ENCODE results near the gene FLNA. TPM values are rescaled to one million over a fixed set of nuclear protein-coding genes. Genes with fewer than 3 reads are reported as not detected.

Gene FLNA
- polyA plus RNA-seq, 1 donor from 2014 or later = 84.9 TPM

DNA sequence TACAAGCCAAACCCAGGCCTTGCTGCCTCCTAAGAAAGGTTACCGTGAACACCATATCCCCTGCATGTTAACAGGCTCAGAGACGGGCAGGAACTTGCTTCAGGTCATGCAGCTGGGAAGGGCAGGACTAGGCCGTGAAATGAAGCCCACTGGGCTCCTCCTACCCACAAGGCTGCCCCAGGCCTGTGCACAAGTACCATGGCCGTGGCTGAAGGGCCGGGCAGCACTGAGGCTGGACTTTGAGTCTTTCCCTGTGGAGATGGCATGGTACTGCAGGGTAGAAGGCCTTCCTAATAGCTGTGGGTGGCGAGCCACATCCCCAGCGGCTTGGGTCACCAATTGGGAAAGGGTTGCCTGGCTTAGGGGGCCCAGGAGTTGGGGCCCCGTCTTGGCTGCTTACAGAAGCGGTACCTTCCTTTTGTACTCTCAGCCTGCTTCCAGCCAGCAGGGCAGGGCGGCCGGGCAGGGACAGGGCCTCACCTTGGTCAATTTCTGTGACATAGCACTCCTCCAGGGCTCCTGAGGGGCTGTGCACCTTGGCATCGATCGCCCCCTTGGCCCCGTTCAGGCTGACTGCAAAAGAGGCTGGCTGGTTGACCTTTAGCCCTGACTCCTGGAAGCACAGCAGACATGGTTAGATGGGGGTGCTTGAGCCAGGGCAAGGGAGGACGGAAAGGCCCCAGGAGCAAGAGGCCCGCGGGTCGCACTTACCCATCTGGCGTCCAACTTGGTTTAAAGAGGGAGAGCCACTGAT, 23.8 kb downstream of the FLNA start:
- Histone ChIP-seq H3K4me3 (ENCODE audit: low read length) (no peak overlapping the region), H4K20me1 (ENCODE audit: insufficient read depth) (no peaks in the 10 kb centered on the region), H2AFZ (ENCODE audit: low read depth, low read length) (no peak overlapping the region), H3F3A (ENCODE audit: insufficient read depth, low read length, poor library complexity, severe bottlenecking) (no peaks in the 10 kb centered on the region), H3K27ac (ENCODE audit: low read length) (no peak overlapping the region), H3K9ac (ENCODE audit: low read length) (no peak overlapping the region), H3K4me2 (ENCODE audit: low read length) (no peak overlapping the region), H3K27me3 (ENCODE audit: insufficient read depth, low read depth, low read length) (no peaks in the 10 kb centered on the region), H3K79me2 (replicated peaks; ENCODE audit: insufficient read depth, low read length) (no peaks in the 10 kb centered on the region), H3K9me3 (ENCODE audit: low read length) (no peaks in the 10 kb centered on the region), H3K9me2 (ENCODE audit: insufficient read depth, low read length) (no peaks in the 10 kb centered on the region), H3K36me3 (ENCODE audit: insufficient read depth, low read length) (no peaks in the 10 kb centered on the region)
- TF ChIP-seq, protein P1, sequence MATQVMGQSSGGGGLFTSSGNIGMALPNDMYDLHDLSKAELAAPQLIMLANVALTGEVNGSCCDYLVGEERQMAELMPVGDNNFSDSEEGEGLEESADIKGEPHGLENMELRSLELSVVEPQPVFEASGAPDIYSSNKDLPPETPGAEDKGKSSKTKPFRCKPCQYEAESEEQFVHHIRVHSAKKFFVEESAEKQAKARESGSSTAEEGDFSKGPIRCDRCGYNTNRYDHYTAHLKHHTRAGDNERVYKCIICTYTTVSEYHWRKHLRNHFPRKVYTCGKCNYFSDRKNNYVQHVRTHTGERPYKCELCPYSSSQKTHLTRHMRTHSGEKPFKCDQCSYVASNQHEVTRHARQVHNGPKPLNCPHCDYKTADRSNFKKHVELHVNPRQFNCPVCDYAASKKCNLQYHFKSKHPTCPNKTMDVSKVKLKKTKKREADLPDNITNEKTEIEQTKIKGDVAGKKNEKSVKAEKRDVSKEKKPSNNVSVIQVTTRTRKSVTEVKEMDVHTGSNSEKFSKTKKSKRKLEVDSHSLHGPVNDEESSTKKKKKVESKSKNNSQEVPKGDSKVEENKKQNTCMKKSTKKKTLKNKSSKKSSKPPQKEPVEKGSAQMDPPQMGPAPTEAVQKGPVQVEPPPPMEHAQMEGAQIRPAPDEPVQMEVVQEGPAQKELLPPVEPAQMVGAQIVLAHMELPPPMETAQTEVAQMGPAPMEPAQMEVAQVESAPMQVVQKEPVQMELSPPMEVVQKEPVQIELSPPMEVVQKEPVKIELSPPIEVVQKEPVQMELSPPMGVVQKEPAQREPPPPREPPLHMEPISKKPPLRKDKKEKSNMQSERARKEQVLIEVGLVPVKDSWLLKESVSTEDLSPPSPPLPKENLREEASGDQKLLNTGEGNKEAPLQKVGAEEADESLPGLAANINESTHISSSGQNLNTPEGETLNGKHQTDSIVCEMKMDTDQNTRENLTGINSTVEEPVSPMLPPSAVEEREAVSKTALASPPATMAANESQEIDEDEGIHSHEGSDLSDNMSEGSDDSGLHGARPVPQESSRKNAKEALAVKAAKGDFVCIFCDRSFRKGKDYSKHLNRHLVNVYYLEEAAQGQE (IDR thresholded peaks at IDR 0.05; ENCODE audit: borderline replicate concordance) = no peak
- TF ChIP-seq POLR2AphosphoS5 (IDR thresholded peaks at IDR 0.05) (no peak), RAD21 (conservative IDR thresholded peaks at IDR 0.05) (no peak), SMC3 (conservative IDR thresholded peaks at IDR 0.05; ENCODE audit: poor library complexity) (no peak), TAF1 (IDR thresholded peaks at IDR 0.05; ENCODE audit: low read depth) (no peak), EZH2 (IDR thresholded peaks at IDR 0.05; ENCODE audit: borderline replicate concordance, insufficient read depth, low read length, poor library complexity, severe bottlenecking) (no peak), MXI1 (conservative IDR thresholded peaks at IDR 0.05; ENCODE audit: poor library complexity, severe bottlenecking) (no peak), EP300 (conservative IDR thresholded peaks at IDR 0.05; ENCODE audit: poor library complexity, severe bottlenecking) (no peak)
- TF ChIP-seq, protein P2, sequence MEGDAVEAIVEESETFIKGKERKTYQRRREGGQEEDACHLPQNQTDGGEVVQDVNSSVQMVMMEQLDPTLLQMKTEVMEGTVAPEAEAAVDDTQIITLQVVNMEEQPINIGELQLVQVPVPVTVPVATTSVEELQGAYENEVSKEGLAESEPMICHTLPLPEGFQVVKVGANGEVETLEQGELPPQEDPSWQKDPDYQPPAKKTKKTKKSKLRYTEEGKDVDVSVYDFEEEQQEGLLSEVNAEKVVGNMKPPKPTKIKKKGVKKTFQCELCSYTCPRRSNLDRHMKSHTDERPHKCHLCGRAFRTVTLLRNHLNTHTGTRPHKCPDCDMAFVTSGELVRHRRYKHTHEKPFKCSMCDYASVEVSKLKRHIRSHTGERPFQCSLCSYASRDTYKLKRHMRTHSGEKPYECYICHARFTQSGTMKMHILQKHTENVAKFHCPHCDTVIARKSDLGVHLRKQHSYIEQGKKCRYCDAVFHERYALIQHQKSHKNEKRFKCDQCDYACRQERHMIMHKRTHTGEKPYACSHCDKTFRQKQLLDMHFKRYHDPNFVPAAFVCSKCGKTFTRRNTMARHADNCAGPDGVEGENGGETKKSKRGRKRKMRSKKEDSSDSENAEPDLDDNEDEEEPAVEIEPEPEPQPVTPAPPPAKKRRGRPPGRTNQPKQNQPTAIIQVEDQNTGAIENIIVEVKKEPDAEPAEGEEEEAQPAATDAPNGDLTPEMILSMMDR (IDR thresholded peaks at IDR 0.05; ENCODE audit: poor library complexity, severe bottlenecking) = no peak

DNA sequence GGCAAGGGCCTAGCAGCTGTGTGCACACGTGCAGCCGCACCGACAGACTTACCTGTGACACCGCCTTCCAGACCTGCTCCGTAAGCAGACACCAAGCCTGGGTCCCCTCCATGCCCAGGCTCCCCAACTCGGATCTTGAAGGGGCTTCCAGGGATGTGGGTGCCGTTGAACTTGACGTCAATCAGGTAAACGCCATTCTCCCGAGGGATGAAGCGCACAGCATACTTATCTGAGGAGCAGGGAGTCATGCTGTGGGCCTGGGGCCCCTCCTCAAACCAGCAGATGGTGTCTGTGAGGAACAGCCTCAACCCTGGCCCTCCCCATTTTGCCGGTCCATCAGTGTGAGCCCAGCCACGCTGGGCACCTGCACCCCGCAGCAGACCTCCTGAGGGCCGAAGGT, 24.5 kb downstream of the FLNA start:
- TF ChIP-seq TAF1 (IDR thresholded peaks at IDR 0.05; ENCODE audit: low read depth) (no peak), POLR2AphosphoS5 (IDR thresholded peaks at IDR 0.05) (no peak), MXI1 (conservative IDR thresholded peaks at IDR 0.05; ENCODE audit: poor library complexity, severe bottlenecking) (no peak), EZH2 (IDR thresholded peaks at IDR 0.05; ENCODE audit: borderline replicate concordance, insufficient read depth, low read length, poor library complexity, severe bottlenecking) (no peak), EP300 (conservative IDR thresholded peaks at IDR 0.05; ENCODE audit: poor library complexity, severe bottlenecking) (no peak), SMC3 (conservative IDR thresholded peaks at IDR 0.05; ENCODE audit: poor library complexity) (no peak)
- TF ChIP-seq, protein P2 (IDR thresholded peaks at IDR 0.05; ENCODE audit: poor library complexity, severe bottlenecking) = no peak
- H3K79me2 ChIP-seq (replicated peaks; ENCODE audit: insufficient read depth, low read length) = no peaks in the 10 kb centered on the region
- no peaks in the 10 kb centered on the region for H3K9me2 ChIP-seq (ENCODE audit: insufficient read depth, low read length)
- H3F3A ChIP-seq (ENCODE audit: insufficient read depth, low read length, poor library complexity, severe bottlenecking) = no peaks in the 10 kb centered on the region
- H3K4me2 ChIP-seq (ENCODE audit: low read length) = no peak overlapping the region
- no peaks in the 10 kb centered on the region for H4K20me1 ChIP-seq (ENCODE audit: insufficient read depth)
- no peak overlapping the region for H2AFZ ChIP-seq (ENCODE audit: low read depth, low read length)
- no peak overlapping the region for H3K9ac ChIP-seq (ENCODE audit: low read length)
- H3K36me3 ChIP-seq (ENCODE audit: insufficient read depth, low read length) = no peaks in the 10 kb centered on the region
- no peaks in the 10 kb centered on the region for H3K9me3 ChIP-seq (ENCODE audit: low read length)
- H3K27me3 ChIP-seq (ENCODE audit: insufficient read depth, low read depth, low read length) = no peaks in the 10 kb centered on the region
- no peak overlapping the region for H3K4me3 ChIP-seq (ENCODE audit: low read length)
- no peak overlapping the region for H3K27ac ChIP-seq (ENCODE audit: low read length)

Data from neural cell (in vitro differentiated cells).